ENCODE measurements around the gene CD74. TPM values are rescaled to one million over a fixed set of nuclear protein-coding genes. Genes with fewer than 3 reads are reported as not detected.
A peak's percentile ranks its signal among the peaks of the same experiment; 100 is the strongest.

Gene CD74
- total RNA-seq, 2 experiments from 2014 or later, result 462 to 507 TPM

DNA sequence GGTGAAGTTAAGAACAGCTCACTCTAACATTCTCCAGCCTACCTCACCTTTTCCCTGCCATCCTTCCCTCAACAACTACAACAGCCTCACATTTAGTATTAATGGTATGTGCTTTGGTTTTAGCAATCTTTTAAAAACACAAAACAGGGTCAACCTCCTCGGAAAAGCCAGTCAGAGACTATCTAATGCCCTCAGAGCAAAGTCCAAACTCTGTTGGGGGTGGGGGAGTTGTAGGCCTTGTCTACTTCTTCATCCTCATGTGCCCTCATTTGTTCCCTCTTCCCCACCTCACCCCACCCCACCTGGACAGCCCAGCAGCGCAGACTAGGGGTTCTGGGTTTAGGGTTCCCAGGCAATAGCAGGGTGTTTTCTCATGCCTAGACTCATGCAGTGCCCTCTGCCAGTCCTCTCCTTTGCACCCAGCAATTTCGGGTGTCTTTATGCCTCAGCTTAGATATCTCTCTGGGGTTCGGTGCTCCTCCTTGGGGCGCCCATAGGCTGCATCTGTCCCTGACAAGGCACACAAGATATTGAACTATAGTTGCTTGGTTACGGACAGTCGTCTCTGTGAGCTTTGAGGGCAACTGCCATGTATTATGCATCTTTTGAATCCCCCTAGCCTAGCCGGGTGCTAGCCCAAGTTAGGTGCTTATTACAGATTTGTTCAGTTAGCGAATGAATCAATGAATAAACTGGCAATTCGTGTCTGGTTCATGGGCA lies 56.0 kb downstream of the CD74 start:
- H3K4me1 Mint-ChIP-seq, result peaks cover 36% of the 10 kb centered on the region
- ChIA-PET POLR2A (interaction anchor here (0.7 kb wide), 1 partner anchor 54 kb away, joined by 5 read pairs; no protein-coding TSS in a partner anchor), CTCF (interaction anchor here (1.5 kb wide), 1 partner anchor 93 kb away, joined by 4 read pairs; no protein-coding TSS in a partner anchor)
- no peak for DNase-seq
- H3K27me3 Mint-ChIP-seq, result peaks cover 2% of the 10 kb centered on the region
- peak overlapping the region; percentile 89 for H3K27ac Mint-ChIP-seq
- peaks cover 15% of the 10 kb centered on the region for H3K36me3 Mint-ChIP-seq (ENCODE audit: low read depth)
- H3K4me3 Mint-ChIP-seq, result peak overlapping the region; percentile 87
- H3K9me3 Mint-ChIP-seq, result no peaks in the 10 kb centered on the region

GRCh38 chr5:150355791-150356190 lies 56.9 kb downstream of the CD74 start:
- POLR2A ChIA-PET, result no interaction called here

DNA sequence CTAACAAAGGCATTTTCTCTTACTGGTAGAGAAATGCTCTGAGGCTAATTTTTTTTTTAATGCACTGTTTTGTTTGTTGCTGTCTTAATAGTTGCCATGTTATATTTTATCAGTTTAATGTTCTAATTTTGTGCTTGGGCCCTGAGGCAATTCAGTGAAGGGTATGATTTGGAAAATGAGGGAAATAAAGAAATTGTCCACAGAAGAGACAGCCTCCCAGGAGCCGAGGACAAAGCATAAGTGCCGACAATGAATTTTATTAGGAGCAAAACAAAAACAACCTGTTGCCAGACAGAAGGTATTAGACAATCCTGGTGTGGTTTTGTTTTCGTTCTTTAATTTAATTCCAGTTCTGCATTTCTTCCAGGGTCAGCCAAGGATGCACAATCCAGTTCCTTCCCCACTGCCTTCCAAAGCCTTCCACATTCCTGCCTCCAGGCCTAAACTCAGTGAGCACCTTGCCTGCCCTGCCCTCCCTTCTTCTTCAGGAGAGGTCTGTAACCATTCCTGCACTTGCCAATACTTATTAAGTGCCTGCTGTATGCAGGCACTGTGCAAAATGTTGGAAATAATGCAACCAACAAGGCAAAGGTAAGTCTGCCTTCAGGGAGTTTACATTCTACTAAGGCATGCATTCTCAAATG lies 59.6 kb downstream of the CD74 start:
- Mint-ChIP-seq H3K36me3 (ENCODE audit: low read depth) (no peaks in the 10 kb centered on the region), H3K4me1 (peaks cover 29% of the 10 kb centered on the region), H3K4me3 (no peak overlapping the region), H3K27ac (no peak overlapping the region), H3K9me3 (no peaks in the 10 kb centered on the region), H3K27me3 (peaks cover 2% of the 10 kb centered on the region)
- ChIA-PET CTCF (no interaction called here), POLR2A (no interaction called here)
- no peak for DNase-seq

More at GRCh38 chr5:150355791-150356190, 56.9 kb downstream of the CD74 start:
- CTCF ChIA-PET, result no interaction called here
- no peaks in the 10 kb centered on the region for H3K9me3 Mint-ChIP-seq
- no peak for DNase-seq
- peaks cover 10% of the 10 kb centered on the region for H3K36me3 Mint-ChIP-seq (ENCODE audit: low read depth)
- H3K4me1 Mint-ChIP-seq, result peaks cover 40% of the 10 kb centered on the region
- H3K27ac Mint-ChIP-seq, result no peak overlapping the region
- H3K4me3 Mint-ChIP-seq, result no peak overlapping the region
- H3K27me3 Mint-ChIP-seq, result peaks cover 2% of the 10 kb centered on the region

DNA sequence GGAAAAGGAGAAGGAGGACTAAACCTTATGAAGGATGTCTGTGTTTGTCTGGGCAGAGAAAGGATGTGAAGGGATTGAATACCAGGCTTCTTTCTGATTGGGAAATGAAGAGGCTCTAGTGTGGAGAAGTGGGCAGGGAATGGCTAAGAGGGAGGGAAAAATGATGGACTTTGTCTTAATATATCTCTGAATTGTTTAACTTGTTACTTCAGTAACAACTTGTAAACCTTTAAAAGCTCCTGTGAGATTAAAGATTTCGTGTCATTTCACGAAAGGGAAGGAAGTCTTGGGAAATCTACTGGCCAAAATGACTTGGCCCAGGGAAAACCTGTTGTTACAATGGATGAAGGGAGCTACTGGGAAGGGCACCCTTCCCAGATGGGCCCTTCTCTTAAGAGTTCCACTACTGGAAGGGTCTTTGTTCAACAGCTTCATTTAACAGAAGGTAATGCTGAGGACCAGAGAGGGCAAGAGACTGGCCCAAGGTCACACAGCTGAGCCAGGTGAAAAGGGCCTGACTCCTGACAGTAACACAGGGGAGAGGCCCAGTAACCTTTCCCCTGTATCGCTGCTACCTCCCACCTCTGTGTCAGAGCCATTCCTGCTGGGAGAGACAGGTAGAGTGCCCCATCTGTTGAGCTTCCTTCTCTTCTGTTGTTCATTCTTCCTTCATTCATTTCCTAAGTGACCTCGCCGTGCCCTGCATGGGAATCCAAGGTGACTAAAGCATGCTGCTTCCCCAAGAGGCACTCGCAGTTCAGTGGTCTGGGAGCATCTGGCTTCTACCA lies 60.3 kb downstream of the CD74 start:
- DNase-seq, result no peak
- Mint-ChIP-seq H3K4me1 (peaks cover 32% of the 10 kb centered on the region), H3K9me3 (no peaks in the 10 kb centered on the region), H3K36me3 (ENCODE audit: low read depth) (no peaks in the 10 kb centered on the region), H3K27me3 (peaks cover 6% of the 10 kb centered on the region), H3K4me3 (no peak overlapping the region), H3K27ac (no peak overlapping the region)
- CTCF ChIA-PET, result interaction anchor here (0.6 to 2.2 kb wide), 2 partner anchors 11 to 12 kb away, joined by 4 to 7 read pairs; no protein-coding TSS in a partner anchor
- POLR2A ChIA-PET, result no interaction called here

Other genes starting within 250 kb of the CD74 start
- not detected for gene CDX1, start 246.1 kb downstream of the CD74 start, total RNA-seq
- not detected for gene SLC6A7, start 222.8 kb downstream of the CD74 start, total RNA-seq
- gene CAMK2A, start 123.1 kb downstream of the CD74 start, total RNA-seq, result not detected
- gene ARSI, start 110.0 kb downstream of the CD74 start, total RNA-seq, result not detected
- 10 to 100 TPM; 69.6 to 72.2 TPM for gene TCOF1, start 55.2 kb downstream of the CD74 start, total RNA-seq
- gene RPS14, start 36.8 kb upstream of the CD74 start, total RNA-seq, result 1,000 to 10,000 TPM; 2,151 to 2,478 TPM
- under 1 TPM; 0.50 to 0.71 TPM for gene NDST1, start 95.2 kb upstream of the CD74 start, total RNA-seq
- gene SYNPO, start 227.8 kb upstream of the CD74 start, total RNA-seq, result under 1 TPM; 0.05 to 0.08 TPM
- under 1 TPM in 1 of 2 experiments, not detected in 1; 0.05 TPM for gene MYOZ3, start 248.3 kb upstream of the CD74 start, total RNA-seq